ENCODE results near the gene TMEM201.

Gene TMEM201

DNA sequence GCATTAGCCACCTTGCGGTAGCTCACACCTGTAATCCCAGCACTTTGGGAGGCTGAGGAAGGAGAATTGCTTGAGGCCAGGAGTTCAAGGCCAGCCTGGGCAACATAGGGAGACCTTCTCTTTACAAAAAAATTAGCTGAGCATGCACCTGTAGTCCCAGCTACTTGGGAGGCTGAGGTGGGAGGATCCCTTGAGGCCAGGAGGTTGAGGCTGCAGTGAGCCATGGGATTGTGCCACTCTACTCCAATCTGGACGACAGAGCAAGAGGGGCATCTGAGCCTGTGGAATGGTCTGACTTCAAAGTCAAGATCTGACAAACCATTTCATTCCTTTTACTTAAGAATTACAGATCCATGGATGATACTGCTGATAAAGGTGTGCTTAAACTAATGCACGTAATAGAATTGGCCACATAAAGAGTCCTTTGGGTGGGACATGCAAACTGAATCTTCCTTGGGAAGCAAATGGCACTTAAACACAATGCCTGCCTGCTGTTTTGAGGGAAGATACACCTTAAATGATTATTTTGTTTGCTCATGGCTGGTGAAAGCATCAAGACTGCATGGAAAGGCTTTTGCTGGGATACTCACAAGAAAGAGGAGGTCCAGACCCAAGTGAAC, 2.5 kb upstream of the TMEM201 start:
- no peak for DNase-seq

- peak; percentile 21 for DNase-seq
These were observed 520 bp downstream of the TMEM201 start for GRCh38 chr1:9589144-9589718.

GRCh38 chr1:9589719-9590157, 1.0 kb downstream of the TMEM201 start:
- DNase-seq: no peak

- no peak for DNase-seq
These were observed 1.5 kb downstream of the TMEM201 start for GRCh38 chr1:9590201-9590600.

DNA sequence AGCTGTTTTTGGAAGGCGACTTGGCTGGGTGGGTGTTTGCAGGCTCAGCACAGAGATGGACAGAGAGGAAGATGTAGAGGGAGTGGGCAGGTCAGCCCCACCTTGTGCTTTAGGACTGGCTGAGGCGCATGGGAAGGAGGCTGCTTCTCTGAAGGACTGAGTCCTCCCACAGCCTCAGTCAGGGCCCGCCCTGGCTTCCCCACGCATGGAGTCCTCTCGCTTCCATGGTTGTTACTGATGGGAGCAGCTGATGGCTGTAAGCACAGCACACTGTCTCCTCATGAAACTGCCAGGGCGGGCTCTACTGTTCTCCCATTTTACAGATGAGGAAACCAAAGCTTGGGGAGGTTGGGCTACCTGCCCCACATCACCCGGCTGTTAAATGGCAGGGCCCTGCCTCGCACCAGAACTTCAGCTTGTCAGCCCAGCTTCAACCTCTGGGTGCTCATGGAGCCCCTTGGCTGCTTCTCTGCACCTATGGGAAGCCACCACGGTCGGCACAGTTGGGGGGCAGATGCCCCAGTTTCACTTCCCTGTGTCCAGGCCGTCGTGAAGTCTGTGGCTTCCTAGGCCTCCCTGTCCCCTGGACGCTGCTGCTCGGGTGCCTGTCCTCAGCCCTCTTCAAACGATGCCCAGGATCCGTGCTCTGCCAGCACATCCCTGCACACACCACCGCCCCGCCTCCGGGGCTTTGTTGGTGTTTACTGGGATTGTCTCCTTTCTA, 2.4 kb downstream of the TMEM201 start:
- DNase-seq: no peak

GRCh38 chr1:9591669-9592509, 3.2 kb downstream of the TMEM201 start:
- peak; percentile 41 for DNase-seq

DNA sequence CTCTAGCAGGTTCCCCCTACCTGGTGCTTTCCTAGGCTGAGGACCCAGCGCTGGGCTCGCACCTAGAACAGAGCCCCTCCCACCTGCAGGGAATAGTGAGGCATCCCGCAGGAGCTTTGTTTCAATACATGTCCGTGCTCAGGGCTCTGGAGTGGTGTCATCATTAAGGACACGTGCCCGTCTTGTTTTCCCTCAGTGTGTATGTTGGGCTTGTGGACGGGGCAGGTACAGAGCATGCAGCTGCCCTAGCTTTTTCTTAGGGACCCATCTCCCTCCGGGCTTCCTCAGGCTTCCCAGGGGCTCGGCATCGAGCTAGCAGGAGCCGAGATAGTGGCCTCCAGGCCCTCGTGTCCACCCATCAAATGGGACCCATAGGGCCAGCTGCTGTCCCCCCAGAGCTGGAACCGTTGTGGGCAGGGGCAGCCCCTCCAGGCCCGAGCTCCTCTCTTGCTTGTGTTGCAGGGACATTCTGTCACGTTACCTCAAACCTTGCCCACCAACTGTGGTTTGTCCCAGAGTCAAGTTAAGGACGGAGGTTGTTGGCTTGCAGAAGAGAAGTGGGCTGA, 3.9 kb downstream of the TMEM201 start:
- no peak for DNase-seq

DNA sequence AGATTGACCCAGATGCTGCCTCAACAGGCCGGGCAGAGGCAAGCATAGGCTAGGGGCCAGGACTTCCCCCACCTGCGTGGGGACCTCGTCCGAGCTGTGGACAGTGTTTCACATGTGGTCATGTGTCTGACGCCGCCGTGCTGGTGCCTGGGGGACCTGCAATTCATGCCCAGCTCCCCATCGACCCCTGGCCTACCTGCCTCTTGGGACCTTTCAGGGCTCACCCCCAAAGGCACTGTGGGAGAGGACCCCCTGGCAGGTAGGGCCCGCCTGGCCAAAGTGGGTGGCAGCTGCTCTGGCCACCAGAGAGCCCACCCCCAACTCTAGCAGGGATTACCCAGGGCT, 4.4 kb downstream of the TMEM201 start:
- DNase-seq: no peak

DNA sequence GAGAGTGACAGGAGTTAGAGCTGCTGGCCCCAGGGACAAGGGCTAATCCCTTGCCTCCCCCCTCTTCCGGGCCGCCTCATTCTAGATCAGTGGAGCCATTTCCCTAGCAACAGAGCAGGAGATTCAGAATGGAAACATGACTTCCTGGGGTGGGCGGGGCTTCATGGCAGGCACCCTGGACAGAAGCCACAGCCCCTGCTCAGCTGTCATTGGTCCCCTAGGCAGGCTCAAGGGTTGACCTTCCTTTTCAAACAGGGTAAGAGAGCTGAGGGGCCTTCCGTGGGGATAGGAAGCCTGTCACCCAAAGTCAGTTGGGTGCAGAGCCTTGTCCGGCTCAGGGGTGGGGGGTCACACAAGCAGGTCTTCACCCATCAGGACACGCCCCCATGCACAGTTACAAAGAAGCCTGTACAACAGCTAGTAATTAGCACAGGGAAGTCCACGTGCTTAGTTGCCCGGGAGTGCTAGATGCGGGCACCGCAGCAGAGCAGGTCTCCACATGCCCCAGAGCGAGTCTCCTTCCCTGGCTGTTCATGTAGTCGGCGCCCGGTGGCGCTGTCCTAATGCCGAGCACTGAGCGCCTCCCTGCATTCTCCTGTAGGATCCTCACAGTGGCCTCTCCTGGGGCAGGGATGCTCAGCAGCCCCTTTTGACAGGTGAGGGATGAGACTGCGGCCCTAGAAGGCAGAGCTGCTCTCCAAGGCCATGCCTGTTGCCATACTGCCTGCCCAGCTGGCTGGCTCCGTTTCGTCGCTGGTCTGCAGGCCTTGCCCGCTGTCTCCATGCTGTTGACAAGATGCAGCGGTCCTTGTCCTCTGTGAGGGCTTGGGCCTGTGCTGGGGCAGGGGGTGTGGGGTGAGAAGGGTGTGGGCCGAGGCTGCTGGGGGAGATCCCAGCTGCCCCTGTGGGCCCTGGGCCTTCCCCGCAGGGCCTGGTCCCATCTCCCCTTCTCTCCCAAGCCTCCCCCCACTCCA, 5.1 kb downstream of the TMEM201 start:
- peak; percentile 23 for DNase-seq

- DNase-seq: no peak
These were observed 5.9 kb downstream of the TMEM201 start for GRCh38 chr1:9594471-9595155.

- no peak for DNase-seq
These were observed 6.7 kb downstream of the TMEM201 start for GRCh38 chr1:9595156-9595967.

DNA sequence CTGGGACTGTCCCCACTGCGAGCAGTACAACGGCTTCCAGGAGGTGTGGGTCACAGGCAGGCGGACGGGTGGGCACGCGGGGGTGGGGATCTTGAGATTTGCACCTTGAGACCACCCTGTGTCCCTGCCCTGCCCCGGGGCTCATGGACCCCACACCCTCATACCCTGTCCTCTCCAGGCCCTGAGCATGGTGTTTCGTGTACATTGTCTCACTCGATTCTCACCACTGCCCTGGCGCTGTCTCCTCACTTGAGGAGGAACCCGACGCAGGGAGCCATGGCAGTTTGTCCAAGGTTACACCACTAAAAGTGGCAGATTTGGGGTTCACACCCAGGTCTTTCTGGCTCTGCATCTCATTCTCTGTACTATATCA, 7.2 kb downstream of the TMEM201 start:
- DNase-seq: no peak

GRCh38 chr1:9596415-9597123, 7.9 kb downstream of the TMEM201 start:
- peak; percentile 36 for DNase-seq

GRCh38 chr1:9597361-9598315, 8.9 kb downstream of the TMEM201 start:
- DNase-seq: no peak

GRCh38 chr1:9598316-9598700, 9.6 kb downstream of the TMEM201 start:
- no peak for DNase-seq

GRCh38 chr1:9599741-9600140, 11.0 kb downstream of the TMEM201 start:
- no peak for DNase-seq

DNA sequence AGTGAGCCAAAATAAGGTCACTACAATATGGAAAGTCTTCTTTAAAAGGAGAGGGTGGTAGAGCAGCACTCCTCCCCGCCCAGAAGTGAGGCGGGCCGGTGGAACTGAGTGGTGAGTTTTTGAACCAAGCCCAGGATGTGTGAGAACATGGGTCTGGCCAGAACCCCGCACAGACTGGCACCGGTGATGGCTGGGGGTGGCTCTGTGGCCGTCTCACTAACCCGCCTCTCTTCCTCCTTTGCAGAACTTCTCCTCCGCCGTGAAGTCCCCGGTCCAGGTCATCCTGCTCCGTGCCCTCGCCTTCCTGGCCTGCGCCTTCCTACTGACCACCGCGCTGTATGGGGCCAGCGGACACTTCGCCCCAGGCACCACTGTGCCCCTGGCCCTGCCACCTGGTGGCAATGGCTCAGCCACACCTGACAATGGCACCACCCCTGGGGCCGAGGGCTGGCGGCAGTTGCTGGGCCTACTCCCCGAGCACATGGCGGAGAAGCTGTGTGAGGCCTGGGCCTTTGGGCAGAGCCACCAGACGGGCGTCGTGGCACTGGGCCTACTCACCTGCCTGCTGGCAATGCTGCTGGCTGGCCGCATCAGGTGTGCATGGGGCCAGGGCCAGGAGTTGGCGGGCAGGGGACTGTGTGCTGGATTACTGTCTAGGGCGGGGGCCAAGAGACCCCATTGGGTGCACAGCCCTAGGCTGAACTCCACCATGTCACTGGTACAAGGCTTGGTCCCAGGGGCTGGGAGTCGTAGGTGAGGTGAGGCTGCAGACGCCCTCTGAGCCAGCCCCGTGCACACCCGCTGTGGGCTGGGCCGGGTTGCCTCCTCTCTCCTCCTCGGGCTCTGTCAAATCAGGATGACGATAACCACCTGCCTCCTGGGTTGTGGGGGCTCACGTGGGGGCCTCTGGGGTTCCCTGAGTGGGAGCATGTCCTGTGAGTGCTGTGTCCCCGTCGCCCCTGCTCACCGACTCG, 12.4 kb downstream of the TMEM201 start:
- no peak for DNase-seq
